NCI-H2196 treated with DMSO at 0.1 percent for 48 hours (cell line): ENCODE results near the gene INTS6L.

Experiments used
- DNase-seq: peaks from one replicate; lab custom pipeline; 2025; ENCODE audit not compliant: unreplicated experiment; lab: John Stamatoyannopoulos, UW

The INTS6L gene, protein sequence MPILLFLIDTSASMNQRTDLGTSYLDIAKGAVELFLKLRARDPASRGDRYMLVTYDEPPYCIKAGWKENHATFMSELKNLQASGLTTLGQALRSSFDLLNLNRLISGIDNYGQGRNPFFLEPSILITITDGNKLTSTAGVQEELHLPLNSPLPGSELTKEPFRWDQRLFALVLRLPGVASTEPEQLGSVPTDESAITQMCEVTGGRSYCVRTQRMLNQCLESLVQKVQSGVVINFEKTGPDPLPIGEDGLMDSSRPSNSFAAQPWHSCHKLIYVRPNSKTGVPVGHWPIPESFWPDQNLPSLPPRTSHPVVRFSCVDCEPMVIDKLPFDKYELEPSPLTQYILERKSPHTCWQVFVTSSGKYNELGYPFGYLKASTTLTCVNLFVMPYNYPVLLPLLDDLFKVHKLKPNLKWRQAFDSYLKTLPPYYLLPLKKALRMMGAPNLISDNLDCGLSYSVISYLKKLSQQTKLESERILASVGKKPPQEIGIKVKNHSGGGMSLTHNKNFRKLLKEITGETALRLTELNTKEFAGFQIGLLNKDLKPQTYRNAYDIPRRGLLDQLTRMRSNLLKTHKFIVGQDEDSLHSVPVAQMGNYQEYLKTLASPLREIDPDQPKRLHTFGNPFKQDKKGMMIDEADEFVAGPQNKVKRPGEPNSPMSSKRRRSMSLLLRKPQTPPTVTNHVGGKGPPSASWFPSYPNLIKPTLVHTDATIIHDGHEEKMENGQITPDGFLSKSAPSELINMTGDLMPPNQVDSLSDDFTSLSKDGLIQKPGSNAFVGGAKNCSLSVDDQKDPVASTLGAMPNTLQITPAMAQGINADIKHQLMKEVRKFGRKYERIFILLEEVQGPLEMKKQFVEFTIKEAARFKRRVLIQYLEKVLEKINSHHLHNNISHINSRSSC

DNA sequence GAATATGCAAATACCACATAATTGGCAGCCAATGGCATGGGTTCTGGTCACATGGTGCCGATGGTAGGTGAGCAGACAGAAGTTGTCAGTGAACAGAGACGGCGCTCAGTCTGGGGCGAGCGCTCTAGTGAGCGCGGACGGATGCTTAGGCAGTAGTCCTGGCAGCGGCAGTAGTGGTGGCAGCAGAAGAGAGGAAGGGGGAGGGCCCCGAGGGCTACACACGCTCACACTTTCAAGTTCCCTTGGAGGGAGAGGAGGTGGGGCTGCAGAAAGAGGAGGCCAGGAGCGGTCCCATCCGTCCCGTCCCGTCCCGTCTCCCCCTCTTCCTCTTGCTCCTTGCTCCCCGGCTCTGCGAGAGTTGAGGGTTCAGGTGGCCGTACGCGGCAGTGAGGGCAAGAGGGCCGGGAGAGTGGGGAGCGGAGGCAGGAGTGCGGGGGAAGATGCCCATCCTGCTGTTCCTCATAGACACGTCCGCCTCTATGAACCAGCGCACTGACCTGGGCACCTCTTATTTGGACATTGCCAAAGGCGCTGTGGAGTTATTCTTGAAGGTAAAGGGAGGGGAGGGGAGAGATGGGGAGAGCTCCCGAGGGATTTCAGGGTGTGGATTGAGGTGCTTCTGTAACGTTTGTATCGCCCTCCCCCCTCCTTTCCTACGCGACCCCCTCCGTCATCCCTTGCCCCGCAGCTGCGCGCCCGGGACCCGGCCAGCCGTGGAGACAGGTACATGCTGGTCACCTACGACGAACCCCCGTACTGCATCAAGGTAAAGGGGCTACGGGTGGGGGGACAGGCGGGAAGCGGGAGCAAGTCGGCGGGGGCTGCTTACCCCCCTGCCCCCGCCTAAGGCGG lies at the start of gene INTS6L:
INTS6L (plus strand) TSS at position 108 of the 852 bp plus-strand sequence; CDS start at position 441, 333 bp downstream.
- DNase-seq: peak; percentile 75

- DNase-seq: no peak
Measured at GRCh38 chrX:135476378-135476777, 44.1 kb upstream of the INTS6L start.

GRCh38 chrX:135477576-135477975 lies 42.9 kb upstream of the INTS6L start:
- DNase-seq: peak; percentile 57

DNA sequence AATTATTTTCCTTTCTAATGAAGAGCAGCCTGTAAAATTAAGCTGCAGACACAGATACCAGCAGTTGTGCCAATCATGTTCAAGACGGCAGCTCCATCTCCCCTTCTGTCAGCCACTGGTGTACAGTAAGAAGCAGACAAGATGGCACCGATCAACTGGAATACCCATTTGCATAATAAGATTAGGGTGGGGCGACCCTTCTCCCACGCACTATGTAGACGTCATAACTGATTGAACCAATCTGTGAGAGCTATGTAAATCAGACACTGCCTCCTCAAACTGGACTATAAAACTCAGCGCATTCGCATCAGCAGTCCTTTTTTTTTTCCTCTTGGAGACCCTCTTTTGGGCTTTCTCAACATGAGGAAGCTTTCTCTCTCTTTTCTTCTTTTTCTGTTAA lies 40.4 kb upstream of the INTS6L start:
- no peak for DNase-seq

- peak; percentile 23 for DNase-seq
Measured at GRCh38 chrX:135481696-135482179, 38.7 kb upstream of the INTS6L start.

- peak; percentile 6 for DNase-seq
Measured at GRCh38 chrX:135484641-135485289, 35.7 kb upstream of the INTS6L start.

GRCh38 chrX:135489542-135489941 lies 30.9 kb upstream of the INTS6L start:
- no peak for DNase-seq

- no peak for DNase-seq
Measured at GRCh38 chrX:135490979-135491514, 29.4 kb upstream of the INTS6L start.

DNA sequence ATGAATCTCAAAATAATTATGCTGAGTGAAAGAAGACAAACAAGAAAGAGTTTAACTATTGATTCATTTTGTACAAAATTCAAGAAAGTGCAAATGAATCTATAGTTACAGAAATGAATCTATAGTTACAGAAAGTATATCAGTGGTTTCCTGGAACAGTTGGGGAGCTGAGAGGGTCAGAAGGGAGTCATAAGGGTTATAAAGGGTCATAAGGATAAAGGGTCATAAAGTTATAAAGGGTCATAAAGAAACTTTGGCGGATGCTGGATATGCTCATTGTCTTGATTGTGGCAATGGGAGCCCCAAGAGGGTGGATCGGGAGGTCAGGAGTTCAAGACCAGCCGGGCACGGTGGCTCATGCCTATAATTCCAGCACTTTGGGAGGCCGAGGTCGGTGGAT lies 26.0 kb upstream of the INTS6L start:
- no peak for DNase-seq

DNA sequence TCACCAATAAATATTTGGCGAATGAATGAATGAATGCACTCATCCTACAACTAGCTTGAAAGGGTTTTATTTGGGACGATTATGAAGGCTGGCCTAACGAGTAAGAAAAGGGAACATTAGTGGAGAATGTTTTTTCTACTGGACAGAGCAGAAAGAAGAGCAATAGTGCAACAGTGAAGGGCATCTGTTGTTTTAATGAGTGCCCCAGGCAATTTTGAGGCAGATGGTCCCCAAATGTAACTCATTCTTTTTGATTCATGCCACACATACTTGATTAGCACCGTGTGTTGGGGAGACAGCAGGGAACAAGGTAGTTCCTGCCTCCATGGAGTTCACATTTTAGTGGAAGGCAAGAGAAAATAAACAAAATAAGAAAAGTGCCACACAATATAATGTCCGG lies 22.7 kb upstream of the INTS6L start:
- DNase-seq: no peak

- no peak for DNase-seq
Measured at GRCh38 chrX:135498236-135498635, 22.2 kb upstream of the INTS6L start.

GRCh38 chrX:135505351-135505750 lies 15.1 kb upstream of the INTS6L start:
- DNase-seq: no peak

DNA sequence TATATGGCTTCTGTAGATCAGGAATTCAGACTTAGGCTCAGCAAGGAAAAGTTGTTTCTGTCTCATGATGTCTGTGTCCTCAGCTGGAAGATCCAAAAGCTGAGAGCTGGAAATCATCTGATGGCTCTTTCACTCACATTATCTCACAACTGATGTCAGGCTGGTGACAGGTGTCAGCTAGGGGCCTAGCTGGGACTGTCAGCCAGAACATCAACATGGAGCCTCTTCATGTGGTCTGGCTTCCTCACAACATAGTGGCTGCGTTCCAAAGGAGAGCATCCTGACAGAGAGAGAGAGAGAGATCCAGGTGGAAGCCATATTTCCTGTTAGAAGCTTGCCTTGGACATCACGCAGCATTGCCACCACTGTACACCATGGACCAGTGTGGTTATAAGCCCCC lies 10.6 kb upstream of the INTS6L start:
- DNase-seq: no peak

GRCh38 chrX:135512508-135513129 lies 7.8 kb upstream of the INTS6L start:
- no peak for DNase-seq

GRCh38 chrX:135513130-135513515 lies 7.3 kb upstream of the INTS6L start:
- no peak for DNase-seq

DNA sequence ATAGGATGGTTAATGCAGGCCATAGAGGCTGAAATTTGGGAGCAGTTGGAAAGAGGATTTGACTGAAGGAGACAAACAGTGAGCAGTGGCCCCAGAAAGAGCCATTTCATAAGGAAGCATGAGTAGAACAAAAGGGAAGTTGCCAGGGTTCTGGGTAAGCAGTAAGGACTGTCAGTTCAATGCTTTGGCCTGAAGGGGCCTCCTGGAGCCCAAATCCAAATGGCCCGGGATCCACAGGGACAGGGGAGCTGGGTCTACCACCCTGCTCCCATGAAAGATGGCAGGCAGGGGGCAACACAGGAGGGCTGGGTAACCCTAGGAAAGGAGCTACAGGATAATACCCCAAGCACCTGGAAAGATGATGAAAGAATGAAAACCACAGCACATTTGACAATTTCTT lies 4.1 kb upstream of the INTS6L start:
- no peak for DNase-seq

DNA sequence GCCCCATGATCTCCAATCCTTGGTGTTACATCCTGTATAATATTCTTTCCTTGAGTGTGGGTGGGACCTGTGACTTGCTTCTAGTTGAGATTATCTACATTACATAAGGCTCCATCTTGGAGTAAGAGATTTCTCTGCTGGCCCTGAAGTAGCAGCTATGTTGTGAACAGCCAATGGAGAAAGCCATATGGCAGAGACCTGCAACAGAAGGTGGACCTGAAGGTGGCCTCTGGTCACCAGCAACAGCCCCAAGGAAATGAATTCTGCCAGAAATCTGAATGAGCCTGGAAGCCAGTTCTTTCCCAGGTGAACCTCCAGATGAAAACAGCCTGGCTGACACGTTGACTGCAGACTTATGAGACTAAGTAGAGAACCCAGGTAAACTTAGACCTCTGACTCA lies 2.3 kb upstream of the INTS6L start:
- DNase-seq: no peak

DNA sequence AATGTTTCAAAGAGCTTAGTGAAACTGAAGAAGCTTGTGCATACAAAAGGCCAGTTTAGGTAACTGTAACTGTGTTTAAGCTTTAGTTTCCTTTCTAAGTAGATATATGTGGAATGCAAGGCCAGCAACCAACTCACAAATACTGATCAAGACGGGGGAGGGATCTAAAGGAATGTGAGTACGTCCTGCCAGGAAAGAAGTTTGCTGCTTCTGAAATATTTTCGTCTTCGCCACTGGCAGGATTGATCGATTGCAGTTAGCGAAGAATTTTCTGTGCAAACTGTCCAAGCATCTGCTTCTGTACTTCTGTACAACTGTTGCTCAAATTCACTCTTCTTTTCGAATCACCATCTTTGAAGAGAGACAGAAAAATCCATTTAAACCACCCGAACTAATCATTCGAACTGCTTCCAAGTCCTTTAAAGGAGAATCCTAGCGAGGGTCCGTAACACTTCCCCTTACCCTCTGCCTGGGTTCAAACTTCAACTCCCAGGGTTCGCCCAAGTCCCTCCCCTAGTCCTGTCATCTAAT lies 373 bp upstream of the INTS6L start:
- DNase-seq: no peak

DNA sequence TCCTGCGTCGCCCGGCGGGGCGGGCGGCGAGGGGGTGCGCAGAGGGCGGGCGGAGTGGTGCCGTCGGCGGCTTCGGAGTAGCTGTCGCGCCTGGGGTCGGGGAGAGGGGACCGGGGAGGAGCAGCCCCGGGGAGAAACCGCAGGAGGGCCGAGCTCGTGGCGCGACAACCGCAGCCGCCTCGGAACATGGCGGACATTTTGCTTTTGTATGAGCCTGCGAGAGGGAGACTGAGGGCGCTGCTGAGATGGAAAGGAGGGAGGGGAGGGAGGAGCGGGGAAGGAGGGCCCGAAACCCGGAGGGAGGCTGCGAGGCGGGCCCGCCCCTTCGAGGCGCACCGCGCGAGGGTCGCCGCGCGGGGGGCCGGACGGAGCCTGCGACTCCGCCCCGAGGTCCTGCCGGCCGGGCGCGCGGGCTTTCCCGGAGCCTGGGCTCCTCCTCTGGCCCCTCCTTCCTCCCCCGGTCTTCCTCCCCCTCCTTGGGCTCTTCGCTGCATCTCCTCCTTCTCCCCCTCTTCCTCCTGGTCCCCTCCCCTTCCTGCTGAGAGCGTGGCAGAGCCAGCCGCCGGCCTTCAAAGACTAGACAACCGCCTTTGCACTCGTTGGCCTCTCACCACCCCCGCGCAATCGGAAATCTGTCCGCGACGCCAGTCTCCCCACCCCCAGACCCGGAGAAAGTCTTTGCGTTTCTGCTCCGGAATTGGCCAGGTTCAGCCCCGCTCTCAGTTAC lies 1.1 kb downstream of the INTS6L start:
- DNase-seq: peak; percentile 73
